Caco-2 (cell line): ENCODE results near the gene GNB1. TPM values are rescaled to one million over a fixed set of nuclear protein-coding genes. Genes with fewer than 3 reads are reported as not detected.

Experiments
- BruUV-seq: library from RNA; stranded (reverse); fragments of 400-500 nt; replicated peaks from 2 replicates; lab custom pipeline; 2021; lab: Mats Ljungman, UMichigan
- CTCF ChIA-PET: fragments of 300-600 bp; sonication (Branson Sonifier 250); formaldehyde crosslinking; loops from one replicate; lab custom pipeline; 2022; ENCODE audit warnings: antibody characterized with exemption; lab: Charles Lee
- POLR2A ChIA-PET: fragments of 300-600 bp; sonication (Branson Sonifier 250); formaldehyde crosslinking; loops from one replicate; lab custom pipeline; 2022; ENCODE audit warnings: antibody characterized with exemption; lab: Charles Lee
- DNase-seq, 2 experiments: peaks; one replicate each; pipeline versions ENCODE4 v3.0.0 to v3.0.0-alpha.2; 2020 to 2022
- H3K27me3 ChIP-seq: replicated peaks from 2 replicates; pipeline ENCODE4 v1.6.0; 2011; ENCODE audit warnings: low read length; ENCODE audit not compliant: control insufficient read depth, insufficient read depth
- H3K36me3 ChIP-seq: 2 replicates; pipeline ENCODE4 v1.5.1; 2011; ENCODE audit warnings: low read length; ENCODE audit not compliant: control insufficient read depth, insufficient read depth
- H3K4me1 ChIP-seq: fragments of 250-450 bp; sonication (Bioruptor Pico); 2 replicates; pipeline ENCODE4 v1.5.1; 2020; ENCODE audit warnings: mild to moderate bottlenecking
- H3K4me3 ChIP-seq: 2 replicates; pipeline ENCODE4 v1.5.1; 2011; ENCODE audit warnings: low read depth, mild to moderate bottlenecking, control low read depth, low read length
- H3K9me3 ChIP-seq: fragments of 250-450 bp; sonication (Bioruptor Pico); 2 replicates; pipeline ENCODE4 v1.5.1; 2020; ENCODE audit warnings: mild to moderate bottlenecking, moderate library complexity
- H3K27ac Mint-ChIP-seq: one replicate; pipeline ENCODE4 v1.8.0; 2022; ENCODE audit warnings: mixed read lengths; ENCODE audit not compliant: unreplicated experiment
- H3K27me3 Mint-ChIP-seq: one replicate; pipeline ENCODE4 v1.8.0; 2022; ENCODE audit warnings: mixed read lengths; ENCODE audit not compliant: insufficient read depth, unreplicated experiment
- H3K36me3 Mint-ChIP-seq: one replicate; pipeline ENCODE4 v1.8.0; 2022; ENCODE audit warnings: mild to moderate bottlenecking, mixed read lengths; ENCODE audit not compliant: insufficient read depth, unreplicated experiment
- H3K4me1 Mint-ChIP-seq: one replicate; pipeline ENCODE4 v1.8.0; 2022; ENCODE audit warnings: low read depth, mixed read lengths; ENCODE audit not compliant: unreplicated experiment
- H3K4me3 Mint-ChIP-seq: one replicate; pipeline ENCODE4 v1.8.0; 2022; ENCODE audit warnings: mild to moderate bottlenecking, moderate library complexity, mixed read lengths; ENCODE audit not compliant: unreplicated experiment
- H3K9me3 Mint-ChIP-seq: one replicate; pipeline ENCODE4 v1.8.0; 2022; ENCODE audit warnings: mixed read lengths; ENCODE audit not compliant: unreplicated experiment
- intact Hi-C: fragments of 100-400 bp; cut with micrococcal nuclease; formaldehyde crosslinking; loops from one replicate; pipeline ENCODE4 v1.10.0; 2022; ENCODE audit not compliant: unreplicated experiment
- total RNA-seq: library from RNA; stranded (reverse); gene quantifications from 2 replicates; pipeline ENCODE4 v1.2.3, GENCODE V29; 2022
- TF ChIP-seq, protein P1 (sequence below), 2 experiments: fragments of 200-600 bp in 1 of 2; IDR thresholded peaks; 1 replicate in 1 of 2; 2 replicates in 1 of 2; pipeline versions ENCODE4 v1.5.1 to v1.8.0; 2011 to 2022; ENCODE audit warnings: antibody characterized with exemption in 1 of 2, control low read depth in 1 of 2, inconsistent platforms in 1 of 2, low read depth in 1 of 2, low read length in 1 of 2, mild to moderate bottlenecking in 1 of 2, moderate library complexity in 1 of 2; ENCODE audit not compliant: insufficient read depth in 1 of 2, severe bottlenecking in 1 of 2, unreplicated experiment in 1 of 2

Gene GNB1
- total RNA-seq, 1 experiment from 2014 or later, result 301 TPM

DNA sequence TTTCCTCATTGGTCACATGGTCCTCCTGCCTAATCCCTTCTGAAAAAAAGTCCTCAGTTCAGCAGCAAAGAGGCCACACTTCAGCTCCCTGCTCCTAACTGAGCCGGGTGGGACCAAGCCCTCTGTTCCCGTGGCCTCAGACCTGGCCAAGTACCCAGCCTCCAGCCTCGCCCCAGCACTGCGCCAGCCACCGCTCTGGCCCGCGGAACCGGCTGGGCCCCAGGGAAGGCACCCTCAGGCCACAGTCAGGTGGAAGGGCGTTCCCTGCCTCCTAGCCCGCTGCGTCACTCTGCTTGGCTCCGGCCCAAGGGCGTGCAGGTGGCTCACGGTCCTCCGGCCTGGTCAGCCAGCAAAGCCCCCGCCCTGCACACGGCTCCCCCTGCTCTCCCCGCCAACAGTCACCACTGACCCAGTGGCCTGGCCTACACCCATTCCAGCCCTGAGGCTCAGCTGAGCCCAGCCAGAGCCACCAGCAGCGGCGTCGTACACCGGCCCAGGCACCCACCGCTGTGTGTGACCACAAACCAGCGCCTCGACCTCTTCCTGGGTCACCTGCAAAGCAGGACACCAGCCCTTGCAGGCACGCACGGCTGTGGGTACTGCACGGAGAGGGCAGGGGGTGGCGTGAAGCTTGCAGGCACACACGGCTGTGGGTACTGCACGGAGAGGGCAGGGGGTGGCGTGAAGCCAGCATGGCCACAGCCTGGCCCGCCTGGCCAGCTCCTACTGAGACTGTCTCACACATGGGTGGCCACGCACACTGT lies 132.0 kb downstream of the GNB1 start:
- no peaks in the 10 kb centered on the region for H3K4me1 ChIP-seq
- H3K4me3 ChIP-seq, result no peak overlapping the region
- H3K36me3 Mint-ChIP-seq, result peaks cover 54% of the 10 kb centered on the region
- no peaks in the 10 kb centered on the region for H3K9me3 Mint-ChIP-seq
- no peak for DNase-seq
- ChIA-PET POLR2A (no interaction called here), CTCF (no interaction called here)
- H3K27ac Mint-ChIP-seq, result no peak overlapping the region
- intact Hi-C loops, result no loop called here
- no peaks in the 10 kb centered on the region for H3K4me1 Mint-ChIP-seq
- TF ChIP-seq, protein P1, sequence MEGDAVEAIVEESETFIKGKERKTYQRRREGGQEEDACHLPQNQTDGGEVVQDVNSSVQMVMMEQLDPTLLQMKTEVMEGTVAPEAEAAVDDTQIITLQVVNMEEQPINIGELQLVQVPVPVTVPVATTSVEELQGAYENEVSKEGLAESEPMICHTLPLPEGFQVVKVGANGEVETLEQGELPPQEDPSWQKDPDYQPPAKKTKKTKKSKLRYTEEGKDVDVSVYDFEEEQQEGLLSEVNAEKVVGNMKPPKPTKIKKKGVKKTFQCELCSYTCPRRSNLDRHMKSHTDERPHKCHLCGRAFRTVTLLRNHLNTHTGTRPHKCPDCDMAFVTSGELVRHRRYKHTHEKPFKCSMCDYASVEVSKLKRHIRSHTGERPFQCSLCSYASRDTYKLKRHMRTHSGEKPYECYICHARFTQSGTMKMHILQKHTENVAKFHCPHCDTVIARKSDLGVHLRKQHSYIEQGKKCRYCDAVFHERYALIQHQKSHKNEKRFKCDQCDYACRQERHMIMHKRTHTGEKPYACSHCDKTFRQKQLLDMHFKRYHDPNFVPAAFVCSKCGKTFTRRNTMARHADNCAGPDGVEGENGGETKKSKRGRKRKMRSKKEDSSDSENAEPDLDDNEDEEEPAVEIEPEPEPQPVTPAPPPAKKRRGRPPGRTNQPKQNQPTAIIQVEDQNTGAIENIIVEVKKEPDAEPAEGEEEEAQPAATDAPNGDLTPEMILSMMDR (IDR thresholded peaks at IDR 0.05; ENCODE audit: insufficient read depth in 1 of 2, low read depth in 1 of 2, low read length in 1 of 2, severe bottlenecking in 1 of 2, unreplicated experiment in 1 of 2), result no peak
- H3K4me3 Mint-ChIP-seq, result no peak overlapping the region
- no peaks in the 10 kb centered on the region for H3K27me3 Mint-ChIP-seq
- no peaks in the 10 kb centered on the region for H3K27me3 ChIP-seq
- H3K36me3 ChIP-seq, result peaks cover under 1% of the 10 kb centered on the region; the same call in 1 of the 2 replicates
- BruUV-seq, result no TSS peak
- no peaks in the 10 kb centered on the region for H3K9me3 ChIP-seq

DNA sequence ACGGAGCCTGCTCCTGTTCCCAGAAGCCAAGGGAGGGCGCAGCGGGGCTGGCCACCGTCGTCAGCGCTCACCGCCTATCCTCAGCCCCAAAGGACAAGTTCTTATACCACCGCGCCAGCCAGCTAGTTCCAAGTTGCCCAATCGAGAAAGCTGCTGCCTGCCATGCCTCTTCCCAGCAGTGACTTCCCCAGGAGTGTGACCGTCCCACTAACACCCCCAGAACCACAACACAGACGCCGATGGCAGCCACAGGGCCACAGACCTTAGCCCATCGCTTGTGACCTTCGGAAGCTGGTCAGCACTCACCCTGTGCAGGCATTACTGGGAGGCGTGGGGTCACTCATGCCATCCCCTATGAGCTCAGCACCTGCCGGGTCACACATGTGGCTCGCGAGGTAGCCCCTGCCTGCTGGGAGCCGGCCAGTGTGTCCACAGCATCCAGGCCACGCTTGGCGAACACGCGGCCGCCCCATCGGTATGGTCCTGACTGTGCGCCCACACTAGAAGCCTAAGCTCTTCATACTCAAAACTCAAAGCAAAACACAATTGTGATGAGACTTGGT lies 132.7 kb downstream of the GNB1 start:
- TF ChIP-seq, protein P1 (IDR thresholded peaks at IDR 0.05; ENCODE audit: insufficient read depth in 1 of 2, low read depth in 1 of 2, low read length in 1 of 2, severe bottlenecking in 1 of 2, unreplicated experiment in 1 of 2), result no peak
- Mint-ChIP-seq H3K4me3 (no peak overlapping the region), H3K27me3 (no peaks in the 10 kb centered on the region), H3K27ac (no peak overlapping the region), H3K36me3 (peaks cover 57% of the 10 kb centered on the region), H3K9me3 (no peaks in the 10 kb centered on the region), H3K4me1 (no peaks in the 10 kb centered on the region)
- no TSS peak for BruUV-seq
- intact Hi-C loops, result no loop called here
- H3K4me1 ChIP-seq, result no peaks in the 10 kb centered on the region
- no peaks in the 10 kb centered on the region for H3K9me3 ChIP-seq
- H3K4me3 ChIP-seq, result no peak overlapping the region
- no peaks in the 10 kb centered on the region; the same call in 1 of the 2 replicates for H3K36me3 ChIP-seq
- DNase-seq, result no peak
- CTCF ChIA-PET, result no interaction called here
- POLR2A ChIA-PET, result no interaction called here
- H3K27me3 ChIP-seq, result no peaks in the 10 kb centered on the region

DNA sequence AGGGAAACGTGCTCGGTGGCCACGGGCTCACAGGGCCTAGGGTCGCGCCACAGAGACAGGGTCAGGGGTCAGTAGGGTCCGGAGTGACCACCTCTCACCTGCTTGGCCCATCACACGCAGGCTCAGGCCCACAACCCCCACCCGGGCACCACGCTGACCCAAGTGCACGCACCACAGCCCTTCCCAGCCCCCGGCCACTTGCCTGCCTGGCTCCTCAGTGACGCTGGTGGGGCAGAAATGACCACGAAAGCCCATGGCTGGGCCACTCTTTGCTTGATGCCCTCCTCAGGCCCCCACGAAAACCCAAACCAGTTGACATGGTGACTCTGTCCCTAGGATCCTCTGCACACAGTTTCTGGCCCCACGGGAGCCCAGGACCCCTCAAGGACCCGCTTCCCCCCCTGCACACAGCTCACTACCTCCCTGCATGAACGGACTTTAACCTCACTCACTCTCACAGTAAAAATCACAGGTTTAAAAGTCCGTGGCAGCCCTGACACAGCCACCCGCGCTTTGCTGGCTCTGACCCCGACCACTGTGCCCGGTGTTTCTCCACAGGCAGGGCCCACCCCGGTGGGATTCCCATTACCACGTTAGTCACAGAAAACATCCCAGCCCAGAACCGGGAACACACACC lies 133.3 kb downstream of the GNB1 start:
- H3K36me3 Mint-ChIP-seq, result peaks cover 52% of the 10 kb centered on the region
- no peaks in the 10 kb centered on the region; the same call in 1 of the 2 replicates for H3K36me3 ChIP-seq
- BruUV-seq, result no TSS peak
- H3K4me3 ChIP-seq, result no peak overlapping the region
- H3K4me1 ChIP-seq, result no peaks in the 10 kb centered on the region
- H3K27me3 ChIP-seq, result no peaks in the 10 kb centered on the region
- no peaks in the 10 kb centered on the region for H3K27me3 Mint-ChIP-seq
- H3K4me1 Mint-ChIP-seq, result no peaks in the 10 kb centered on the region
- TF ChIP-seq, protein P1 (IDR thresholded peaks at IDR 0.05; ENCODE audit: insufficient read depth in 1 of 2, low read depth in 1 of 2, low read length in 1 of 2, severe bottlenecking in 1 of 2, unreplicated experiment in 1 of 2), result no peak
- intact Hi-C loops, result no loop called here
- H3K9me3 Mint-ChIP-seq, result no peaks in the 10 kb centered on the region
- CTCF ChIA-PET, result no interaction called here
- H3K9me3 ChIP-seq, result no peaks in the 10 kb centered on the region
- H3K27ac Mint-ChIP-seq, result no peak overlapping the region
- H3K4me3 Mint-ChIP-seq, result no peak overlapping the region
- DNase-seq, result no peak
- POLR2A ChIA-PET, result no interaction called here
